A549 (cell line): ENCODE results near the gene LELP1. TPM values are rescaled to one million over a fixed set of nuclear protein-coding genes. Genes with fewer than 3 reads are reported as not detected.
A peak's percentile ranks its signal among the peaks of the same experiment; 100 is the strongest.
"Not testable (repeated sequence)": the region's sequence is repeated elsewhere in the genome, so short reads cannot be mapped to it uniquely, and the experiment has no call there.

Source experiments
- ATAC-seq, 2 experiments: fragments of 200-7000 bp in 1 of 2; fragments of >200 bp in 1 of 2; cut with Nextera tagmentation in 1 of 2; cut with Tn5 transposase in 1 of 2; 3 replicates each; pipeline versions ENCODE4 v1.8.0 to v1.9.1; 2018 to 2020; ENCODE audit warnings: mild to moderate bottlenecking in 1 of 2, moderate library complexity in 1 of 2
- CTCF ChIA-PET: fragments of 300-600 bp; sonication (Branson Sonifier 250); formaldehyde crosslinking; extraction: SDS; loops from one replicate; lab custom pipeline; 2021; ENCODE audit warnings: antibody characterized with exemption, inconsistent platforms; lab: Yijun Ruan, JAX
- POLR2A ChIA-PET: fragments of 350-600 bp; formaldehyde crosslinking; extraction: SDS; loops from one replicate; lab custom pipeline; 2021; ENCODE audit warnings: antibody characterized with exemption, inconsistent platforms; lab: Yijun Ruan, JAX
- DNase-seq, 2 experiments: peaks; one replicate each; pipeline versions ENCODE4 v3.0.0 to v3.0.0-alpha.2; 2011 to 2016; ENCODE audit warnings: low read depth in 1 of 2, low spot score in 1 of 2
- FAIRE-seq: peaks from 2 replicates; lab custom pipeline; 2011; peaks lifted over from hg19 to GRCh38; lab: Jason Lieb, UNC
- H3K27ac ChIP-seq, 2 experiments: fragments of >200 bp; sonication (Bioruptor Twin); formaldehyde crosslinking; 3 replicates each; pipeline ENCODE4 v1.5.1; 2016 to 2017
- H3K4me1 ChIP-seq: fragments of >200 bp; sonication (Bioruptor Twin); formaldehyde crosslinking; 3 replicates; pipeline ENCODE4 v1.6.1; 2016
- H3K4me2 ChIP-seq: fragments of >200 bp; sonication (Bioruptor Twin); formaldehyde crosslinking; 3 replicates; pipeline ENCODE4 v1.6.1; 2016
- H3K4me3 ChIP-seq: fragments of >200 bp; sonication (Bioruptor Twin); formaldehyde crosslinking; 3 replicates; pipeline ENCODE4 v1.5.1; 2016
- H3K9me3 ChIP-seq: fragments of >200 bp; sonication (Bioruptor Twin); formaldehyde crosslinking; 3 replicates; pipeline ENCODE4 v1.6.1; 2016
- BCL3 ChIP-seq: fragments of >200 bp; sonication (Bioruptor Twin); formaldehyde crosslinking; IDR thresholded peaks from 3 replicates; pipeline ENCODE4 v1.6.1; 2016
- CBX2 ChIP-seq: fragments of 200-600 bp; sonication (generic); IDR thresholded peaks from 2 replicates; pipeline ENCODE4 v1.6.1; 2016; ENCODE audit warnings: low read depth, mild to moderate bottlenecking, borderline replicate concordance
- CHD2 ChIP-seq: fragments of 150-350 bp; IDR thresholded peaks from 2 replicates; pipeline ENCODE4 v1.6.1; 2014; ENCODE audit warnings: low read length; ENCODE audit not compliant: partially characterized antibody
- FOSB ChIP-seq: fragments of 250-450 bp; sonication (Bioruptor Pico); IDR thresholded peaks from 2 replicates; pipeline ENCODE4 v1.5.0; 2020; ENCODE audit warnings: mild to moderate bottlenecking, moderate library complexity
- FOXS1 ChIP-seq: fragments of 250-450 bp; sonication (Bioruptor Pico); IDR thresholded peaks from 2 replicates; pipeline ENCODE4 v1.5.0; 2020; ENCODE audit warnings: mild to moderate bottlenecking, moderate library complexity
- HES2 ChIP-seq: fragments of >200 bp; sonication (Bioruptor Twin); formaldehyde crosslinking; IDR thresholded peaks from 2 replicates; pipeline ENCODE4 v1.6.1; 2016
- HOXA7 ChIP-seq: fragments of 250-450 bp; sonication (Bioruptor Pico); IDR thresholded peaks from 2 replicates; pipeline ENCODE4 v1.5.0; 2020; ENCODE audit warnings: mild to moderate bottlenecking, moderate library complexity
- HOXB5 ChIP-seq: fragments of 250-450 bp; sonication (Bioruptor Pico); IDR thresholded peaks from 2 replicates; pipeline ENCODE4 v1.5.0; 2020; ENCODE audit warnings: mild to moderate bottlenecking, moderate library complexity
- JUNB ChIP-seq: fragments of >200 bp; sonication (Bioruptor Twin); formaldehyde crosslinking; IDR thresholded peaks from 2 replicates; pipeline ENCODE4 v1.6.1; 2016
- KDM5A ChIP-seq: fragments of 200-600 bp; sonication (generic); IDR thresholded peaks from 2 replicates; pipeline ENCODE4 v1.6.1; 2016; ENCODE audit warnings: antibody characterized with exemption, mild to moderate bottlenecking
- MAX ChIP-seq: IDR thresholded peaks from 2 replicates; pipeline ENCODE4 v1.6.1; 2012
- MAZ ChIP-seq: fragments of 150-350 bp; IDR thresholded peaks from 2 replicates; pipeline ENCODE4 v1.6.1; 2014; ENCODE audit warnings: antibody characterized with exemption, low read depth, low read length, borderline replicate concordance
- PBX3 ChIP-seq: IDR thresholded peaks from 2 replicates; pipeline ENCODE4 v1.6.1; 2012
- RAD21 ChIP-seq, 2 experiments: fragments of >200 bp in 1 of 2; sonication (Bioruptor Twin) in 1 of 2; formaldehyde crosslinking in 1 of 2; IDR thresholded peaks in 1 of 2; conservative IDR thresholded peaks in 1 of 2; 2 replicates in 1 of 2; 3 replicates in 1 of 2; pipeline ENCODE4 v1.6.1; 2012 to 2018; ENCODE audit warnings: inconsistent platforms in 1 of 2
- RCOR1 ChIP-seq: fragments of 150-350 bp; IDR thresholded peaks from 2 replicates; pipeline ENCODE4 v1.6.1; 2014; ENCODE audit warnings: antibody characterized with exemption, low read length, low read depth
- RFX5 ChIP-seq: fragments of 450-650 bp; IDR thresholded peaks from 2 replicates; pipeline ENCODE4 v1.7.1; 2014; ENCODE audit warnings: antibody characterized with exemption, mild to moderate bottlenecking, moderate library complexity
- SMC3 ChIP-seq: fragments of >200 bp; sonication (Bioruptor Twin); formaldehyde crosslinking; IDR thresholded peaks from 3 replicates; pipeline ENCODE4 v1.6.1; 2018; ENCODE audit warnings: inconsistent platforms
- TP53 ChIP-seq: fragments of 250-450 bp; sonication (Bioruptor Pico); IDR thresholded peaks from 2 replicates; pipeline ENCODE4 v1.5.0; 2021; ENCODE audit warnings: mild to moderate bottlenecking, moderate library complexity
- ZSCAN20 ChIP-seq: fragments of 250-450 bp; sonication (Bioruptor Pico); IDR thresholded peaks from 2 replicates; pipeline ENCODE4 v1.8.0; 2022; ENCODE audit warnings: mild to moderate bottlenecking, moderate library complexity
- WGBS: methylation state at CpG from one replicate; pipeline ENCODE4 v1.1.6; 2017; ENCODE audit errors: missing lambda C conversion rate; 5-methylcytosine and 5-hydroxymethylcytosine counted together
- polyA plus RNA-seq, 4 experiments: library from polyadenylated mRNA; depleted of rRNA in 3 of 4; stranded (reverse); fragments of >200 nt; fragmentation: RNase III in 1 of 4; extraction: RNeasy Plus Mini Kit Qiagen cat#74134 plus additional on column Dnase treatment in 1 of 4; gene quantifications; 2 replicates in 3 of 4; 3 replicates in 1 of 4; pipeline ENCODE4 v1.2.3, GENCODE V29; 2011 to 2017

Gene LELP1
- polyA plus RNA-seq, 2 of the 4 experiments (the other 2 are of a cell fraction), result not detected

- DNase-seq, H3K4me2 ChIP-seq, H3K27ac ChIP-seq, FAIRE-seq, H3K4me3 ChIP-seq, ATAC-seq, H3K4me1 ChIP-seq, POLR2A ChIA-PET, H3K9me3 ChIP-seq: not testable (repeated sequence)
- CTCF ChIA-PET, result interaction anchor here (0.6 kb wide), 1 partner anchor 286 kb away, joined by 3 read pairs; no protein-coding TSS in a partner anchor
- 4% methylated on average over 4 of the region's 4 CpGs for WGBS
These were observed 14.9 kb upstream of the LELP1 start for GRCh38 chr1:153188301-153188700.

- DNase-seq (no peak), ATAC-seq (no peak), FAIRE-seq (no peak)
- Histone ChIP-seq H3K4me2 (no peak overlapping the region), H3K4me3 (no peak overlapping the region), H3K4me1 (no peaks in the 10 kb centered on the region), H3K27ac (no peak overlapping the region), H3K9me3 (no peaks in the 10 kb centered on the region)
- ChIA-PET CTCF (interaction anchor here (3.5 kb wide), 1 partner anchor 320 kb away, joined by 31 read pairs; no protein-coding TSS in a partner anchor), POLR2A (no interaction called here)
- TF ChIP-seq RAD21 (conservative IDR thresholded peaks at IDR 0.05 in 1 of 2, IDR thresholded peaks at IDR 0.05 in 1 of 2) (peak in 1 of 2 experiments; percentile 31; a peak in 1 of 5 replicates), ZSCAN20 (CRISPR knock-in tag) (no peak)
- 4% methylated on average over 3 of the region's 3 CpGs for WGBS
These were observed 12.9 kb upstream of the LELP1 start for GRCh38 chr1:153190373-153190772.

GRCh38 chr1:153192697-153193096 lies 10.5 kb upstream of the LELP1 start:
- Histone ChIP-seq H3K4me2 (no peak overlapping the region), H3K9me3 (no peaks in the 10 kb centered on the region), H3K4me1 (no peaks in the 10 kb centered on the region), H3K4me3 (no peak overlapping the region), H3K27ac (no peak overlapping the region)
- DNase-seq, result peak in 1 of 2 experiments; percentile 11
- no peak for FAIRE-seq
- CTCF ChIA-PET, result interaction anchor here (0.7 to 3.5 kb wide), 13 partner anchors 9 to 538 kb away, joined by 3 to 31 read pairs (median 3); no protein-coding TSS in a partner anchor
- TF ChIP-seq CHD2, result no peak
- no peak for TF ChIP-seq KDM5A
- no peak for TF ChIP-seq FOSB
- TF ChIP-seq HES2, result no peak
- peak; percentile 28 to 61; a peak in 3 of 5 replicates for TF ChIP-seq RAD21 (conservative IDR thresholded peaks at IDR 0.05 in 1 of 2, IDR thresholded peaks at IDR 0.05 in 1 of 2)
- no peak for TF ChIP-seq RCOR1
- 0% methylated on average over 3 of the region's 3 CpGs for WGBS
- POLR2A ChIA-PET, result no interaction called here
- peak; percentile 55 to 74; a peak in 4 of 6 replicates for ATAC-seq

- FAIRE-seq, result no peak
- Histone ChIP-seq H3K27ac (no peak overlapping the region), H3K4me1 (no peaks in the 10 kb centered on the region), H3K4me3 (no peak overlapping the region), H3K9me3 (no peaks in the 10 kb centered on the region), H3K4me2 (no peak overlapping the region)
- ChIA-PET POLR2A (no interaction called here), CTCF (interaction anchor here (0.9 to 1.6 kb wide), 2 partner anchors 234 to 541 kb away, joined by 3 to 4 read pairs; no protein-coding TSS in a partner anchor)
- DNase-seq, result no peak
- no peak for TF ChIP-seq MAZ
- no peak for TF ChIP-seq HOXB5 (CRISPR knock-in tag)
- no peak for TF ChIP-seq SMC3
- TF ChIP-seq ZSCAN20 (CRISPR knock-in tag), result no peak
- no peak for TF ChIP-seq CBX2
- no peak for TF ChIP-seq RFX5
- TF ChIP-seq BCL3, result no peak
- no peak for TF ChIP-seq TP53
- no peak for TF ChIP-seq MAX
- no peak for TF ChIP-seq FOXS1 (CRISPR knock-in tag)
- no peak for TF ChIP-seq PBX3
- no peak for TF ChIP-seq JUNB
- TF ChIP-seq HOXA7, result no peak
- 0% methylated on average over 3 of the region's 3 CpGs for WGBS
- no peak for ATAC-seq
These were observed 8.7 kb upstream of the LELP1 start for GRCh38 chr1:153194331-153195050.
